NCI-H1930 (cell line): Measurements from ENCODE around the gene LPP.
A peak's percentile ranks its signal among the peaks of the same experiment; 100 is the strongest.
"Not testable (repeated sequence)": the region's sequence is repeated elsewhere in the genome, so short reads cannot be mapped to it uniquely, and the experiment has no call there.

Source experiments
- DNase-seq, 2 experiments: peaks; one replicate each; lab custom pipeline; 2025; lab: John Stamatoyannopoulos, UW

LPP gene

GRCh38 chr3:188702028-188702427 lies 548.1 kb downstream of the LPP start:
- DNase-seq: not testable (repeated sequence)

GRCh38 chr3:188706176-188706575 lies 552.2 kb downstream of the LPP start:
- no peak for DNase-seq

- no peak for DNase-seq
Observed at GRCh38 chr3:188706599-188706998, 552.6 kb downstream of the LPP start.

GRCh38 chr3:188707381-188708288 lies 553.7 kb downstream of the LPP start:
- no peak for DNase-seq

- DNase-seq: no peak
Observed at GRCh38 chr3:188711881-188712247, 557.9 kb downstream of the LPP start.

- no peak for DNase-seq
Observed at GRCh38 chr3:188712248-188712924, 558.4 kb downstream of the LPP start.

GRCh38 chr3:188712991-188713390 lies 559.0 kb downstream of the LPP start:
- no peak for DNase-seq

GRCh38 chr3:188719545-188719944 lies 565.6 kb downstream of the LPP start:
- DNase-seq: no peak

- DNase-seq: peak; percentile 82 to 86
Observed at GRCh38 chr3:188720215-188720614, 566.3 kb downstream of the LPP start.

GRCh38 chr3:188720636-188721035 lies 566.7 kb downstream of the LPP start:
- no peak for DNase-seq

- DNase-seq: no peak
Observed at GRCh38 chr3:188721312-188721711, 567.4 kb downstream of the LPP start.

- DNase-seq: no peak
Observed at GRCh38 chr3:188721990-188722389, 568.0 kb downstream of the LPP start.

- no peak for DNase-seq
Observed at GRCh38 chr3:188722963-188723362, 569.0 kb downstream of the LPP start.

- no peak for DNase-seq
Observed at GRCh38 chr3:188727052-188727451, 573.1 kb downstream of the LPP start.

- DNase-seq: no peak
Observed at GRCh38 chr3:188728371-188728896, 574.5 kb downstream of the LPP start.

GRCh38 chr3:188729422-188729821 lies 575.5 kb downstream of the LPP start:
- no peak for DNase-seq

GRCh38 chr3:188734395-188734794 lies 580.4 kb downstream of the LPP start:
- DNase-seq: peak; percentile 68 to 71

GRCh38 chr3:188739511-188739910 lies 585.6 kb downstream of the LPP start:
- no peak for DNase-seq

- DNase-seq: no peak
Observed at GRCh38 chr3:188740010-188740409, 586.1 kb downstream of the LPP start.

- no peak for DNase-seq
Observed at GRCh38 chr3:188742755-188743550, 589.0 kb downstream of the LPP start.

GRCh38 chr3:188744166-188744565 lies 590.2 kb downstream of the LPP start:
- DNase-seq: no peak

- DNase-seq: no peak
Observed at GRCh38 chr3:188745031-188745430, 591.1 kb downstream of the LPP start.
